HG03025 (cell line): ENCODE results near the gene LMF1.
"Not testable (repeated sequence)": the region's sequence is repeated elsewhere in the genome, so short reads cannot be mapped to it uniquely, and the experiment has no call there.

Experiments
- ATAC-seq: cut with Tn5 transposase; IDR thresholded peaks from one replicate; pipeline ENCODE4 v1.9.1; 2021; ENCODE audit warnings: mild to moderate bottlenecking, moderate library complexity; ENCODE audit not compliant: unreplicated experiment, low FRiP score

LMF1 gene

DNA sequence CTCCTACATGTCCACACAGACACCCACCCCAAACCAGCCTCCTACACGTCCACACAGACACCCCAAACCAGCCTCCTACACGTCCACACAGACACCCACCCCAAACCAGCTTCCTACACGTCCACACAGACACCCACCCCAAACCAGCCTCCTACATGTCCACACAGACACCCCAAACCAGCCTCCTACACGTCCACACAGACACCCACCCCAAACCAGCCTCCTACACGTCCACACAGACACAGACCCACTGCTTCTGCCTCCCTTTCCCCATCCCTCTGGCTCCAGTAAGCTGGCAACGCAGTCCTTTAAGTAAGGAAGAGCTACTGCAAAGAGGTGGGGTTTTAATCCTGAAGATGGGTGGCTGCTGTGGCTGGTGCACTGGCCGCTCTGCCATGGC lies 17.0 kb downstream of the LMF1 start:
- ATAC-seq: not testable (repeated sequence)

DNA sequence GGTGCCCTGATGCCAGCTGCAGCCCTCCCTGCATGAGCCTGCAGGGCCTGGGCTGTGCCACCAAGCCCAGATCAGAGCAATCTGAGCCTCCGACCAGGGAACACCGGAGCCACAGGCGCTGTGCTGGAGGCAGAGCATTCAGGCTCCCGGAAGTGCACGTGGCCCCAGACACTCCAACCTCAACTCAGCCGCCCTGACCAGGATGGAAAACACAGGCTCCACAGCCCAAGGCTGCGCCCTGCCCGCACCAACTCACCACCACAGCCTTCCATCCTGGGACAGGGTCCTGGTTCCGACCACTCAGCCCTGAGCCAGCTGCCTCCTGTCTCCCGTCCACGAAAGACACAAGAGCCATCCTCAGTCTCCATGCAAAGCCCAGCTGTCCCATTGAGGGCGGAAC lies 18.5 kb downstream of the LMF1 start:
- no peak for ATAC-seq

DNA sequence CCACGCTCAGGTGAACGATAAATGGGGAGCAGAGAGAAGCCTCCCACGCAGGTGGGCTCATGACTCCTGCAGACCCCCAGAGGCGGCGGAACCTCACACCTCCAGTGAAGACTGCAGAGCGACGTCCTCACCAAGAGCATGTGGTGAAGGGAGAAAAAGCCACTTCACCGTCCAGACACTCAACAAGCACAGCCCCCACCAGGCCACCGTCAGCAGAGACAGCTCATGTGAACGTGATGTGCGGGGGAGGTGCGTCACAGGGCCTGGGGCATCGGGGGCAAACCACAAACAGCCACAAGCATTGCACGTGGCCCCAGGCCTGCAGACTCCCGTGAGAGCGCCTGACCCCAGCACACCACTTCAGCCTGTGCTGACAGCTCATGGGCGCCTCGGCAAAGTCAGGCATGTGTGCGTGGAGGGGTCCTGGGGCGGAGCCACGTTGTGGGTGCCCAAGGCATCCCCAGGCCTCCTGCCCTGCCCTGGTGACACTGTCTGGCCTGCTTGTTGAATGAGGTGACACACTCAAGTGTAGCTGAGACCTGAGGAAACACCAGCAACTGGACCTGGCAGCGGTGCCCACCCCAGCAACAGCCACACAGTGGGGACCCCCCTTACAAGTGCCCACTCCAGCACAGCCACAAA lies 19.0 kb downstream of the LMF1 start:
- ATAC-seq: no peak

DNA sequence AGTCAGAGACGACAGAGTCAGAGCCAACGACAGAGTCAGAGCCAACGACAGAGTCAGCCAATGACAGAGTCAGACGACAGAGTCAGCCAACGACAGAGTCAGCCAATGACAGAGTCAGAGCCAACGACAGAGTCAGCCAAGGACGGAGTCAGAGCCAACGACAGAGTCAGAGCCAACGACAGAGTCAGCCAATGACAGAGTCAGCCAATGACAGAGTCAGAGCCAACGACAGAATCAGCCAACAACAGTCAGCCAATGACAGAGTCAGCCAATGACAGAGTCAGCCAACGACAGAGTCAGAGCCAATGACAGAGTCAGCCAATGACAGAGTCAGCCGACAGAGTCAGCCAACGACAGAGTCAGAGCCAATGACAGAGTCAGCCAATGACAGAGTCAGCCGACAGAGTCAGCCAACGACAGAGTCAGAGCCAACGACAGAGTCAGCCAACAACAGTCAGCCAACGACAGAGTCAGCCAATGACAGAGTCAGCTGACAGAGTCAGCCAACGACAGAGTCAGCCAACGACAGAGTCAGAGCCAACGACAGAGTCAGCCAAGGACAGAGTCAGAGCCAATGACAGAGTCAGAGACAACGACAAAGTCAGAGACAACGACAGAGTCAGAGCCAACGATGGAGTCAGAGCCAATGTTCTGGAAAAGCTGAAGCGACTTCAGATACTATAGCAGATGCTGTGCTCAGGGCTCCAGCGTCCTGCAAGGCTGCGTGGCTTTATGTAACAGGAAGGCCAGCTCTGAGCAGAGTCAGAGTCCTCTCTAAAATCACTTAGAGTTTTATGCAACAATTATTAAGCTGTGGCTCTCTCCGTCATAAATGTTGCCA lies 19.8 kb downstream of the LMF1 start:
- not testable (repeated sequence) for ATAC-seq

DNA sequence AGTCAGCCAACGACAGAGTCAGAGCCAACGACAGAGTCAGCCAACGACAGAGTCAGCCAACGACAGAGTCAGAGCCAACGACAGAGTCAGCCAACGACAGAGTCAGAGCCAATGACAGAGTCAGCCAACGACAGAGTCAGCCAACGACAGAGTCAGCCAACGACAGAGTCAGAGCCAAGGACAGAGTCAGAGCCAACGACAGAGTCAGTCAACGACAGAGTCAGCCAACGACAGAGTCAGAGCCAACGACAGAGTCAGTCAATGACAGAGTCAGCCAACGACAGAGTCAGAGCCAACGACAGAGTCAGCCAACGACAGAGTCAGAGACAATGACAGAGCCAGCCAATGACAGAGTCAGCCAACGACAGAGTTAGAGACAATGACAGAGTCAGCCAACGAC lies 22.0 kb downstream of the LMF1 start:
- ATAC-seq: not testable (repeated sequence)

DNA sequence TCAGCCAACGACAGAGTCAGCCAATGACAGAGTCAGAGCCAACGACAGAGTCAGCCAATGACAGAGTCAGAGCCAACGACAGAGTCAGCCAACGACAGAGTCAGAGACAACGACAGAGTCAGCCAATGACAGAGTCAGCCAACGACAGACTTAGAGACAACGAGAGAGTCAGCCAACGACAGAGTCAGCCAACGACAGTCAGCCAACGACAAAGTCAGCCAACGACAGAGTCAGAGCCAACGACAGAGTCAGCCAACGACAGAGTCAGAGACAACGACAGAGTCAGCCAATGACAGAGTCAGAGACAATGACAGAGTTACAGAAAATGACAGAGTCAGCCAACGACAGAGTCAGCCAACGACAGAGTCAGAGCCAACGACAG lies 22.9 kb downstream of the LMF1 start:
- ATAC-seq: not testable (repeated sequence)

DNA sequence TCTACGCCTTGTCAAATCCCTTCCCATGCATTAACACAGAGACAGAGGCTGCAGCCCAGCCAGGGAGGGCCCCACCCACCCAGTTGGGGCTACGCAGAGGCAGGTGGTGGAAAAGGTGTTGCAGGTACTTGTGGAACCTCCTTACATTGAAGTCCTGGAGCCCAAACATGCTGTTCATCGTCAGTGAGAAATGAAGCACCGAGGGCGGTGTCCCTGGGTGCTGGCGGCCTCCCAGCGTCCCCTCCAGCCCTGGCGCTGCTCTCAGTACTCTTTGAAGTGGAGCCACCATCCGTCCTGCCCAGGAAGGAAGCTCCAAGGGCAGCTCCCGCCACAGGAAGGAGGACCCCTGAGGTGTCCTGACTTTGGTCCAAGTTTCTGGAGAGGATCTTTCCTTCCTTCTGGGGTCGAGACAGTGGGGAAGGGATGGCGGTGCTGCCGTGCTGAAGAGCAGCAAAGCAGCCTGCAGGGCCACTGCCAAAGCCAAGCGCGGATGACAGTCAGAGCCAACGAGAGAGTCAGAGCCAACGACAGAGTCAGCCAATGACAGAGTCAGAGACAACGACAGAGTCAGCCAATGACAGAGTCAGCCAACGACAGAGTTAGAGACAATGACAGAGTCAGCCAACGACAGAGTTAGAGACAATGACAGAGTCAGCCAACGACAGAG lies 23.4 kb downstream of the LMF1 start:
- ATAC-seq: no peak

DNA sequence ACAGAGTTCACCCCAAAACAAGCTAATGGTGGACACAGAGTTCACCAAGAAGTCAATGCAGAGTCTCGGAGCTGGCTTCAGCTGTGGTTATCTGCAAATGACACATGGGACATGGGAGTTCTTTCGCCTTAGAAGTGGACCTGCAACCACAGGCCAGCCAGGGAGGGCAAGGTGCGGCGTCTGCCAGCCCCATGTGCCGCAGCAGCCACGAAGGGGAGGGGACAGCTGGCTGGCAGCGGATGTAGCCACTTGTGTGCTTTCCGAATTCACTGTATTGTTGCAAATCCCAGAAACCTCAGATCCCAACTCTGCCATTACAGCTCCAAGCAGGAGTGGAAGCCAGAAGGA lies 24.8 kb downstream of the LMF1 start:
- ATAC-seq: no peak

DNA sequence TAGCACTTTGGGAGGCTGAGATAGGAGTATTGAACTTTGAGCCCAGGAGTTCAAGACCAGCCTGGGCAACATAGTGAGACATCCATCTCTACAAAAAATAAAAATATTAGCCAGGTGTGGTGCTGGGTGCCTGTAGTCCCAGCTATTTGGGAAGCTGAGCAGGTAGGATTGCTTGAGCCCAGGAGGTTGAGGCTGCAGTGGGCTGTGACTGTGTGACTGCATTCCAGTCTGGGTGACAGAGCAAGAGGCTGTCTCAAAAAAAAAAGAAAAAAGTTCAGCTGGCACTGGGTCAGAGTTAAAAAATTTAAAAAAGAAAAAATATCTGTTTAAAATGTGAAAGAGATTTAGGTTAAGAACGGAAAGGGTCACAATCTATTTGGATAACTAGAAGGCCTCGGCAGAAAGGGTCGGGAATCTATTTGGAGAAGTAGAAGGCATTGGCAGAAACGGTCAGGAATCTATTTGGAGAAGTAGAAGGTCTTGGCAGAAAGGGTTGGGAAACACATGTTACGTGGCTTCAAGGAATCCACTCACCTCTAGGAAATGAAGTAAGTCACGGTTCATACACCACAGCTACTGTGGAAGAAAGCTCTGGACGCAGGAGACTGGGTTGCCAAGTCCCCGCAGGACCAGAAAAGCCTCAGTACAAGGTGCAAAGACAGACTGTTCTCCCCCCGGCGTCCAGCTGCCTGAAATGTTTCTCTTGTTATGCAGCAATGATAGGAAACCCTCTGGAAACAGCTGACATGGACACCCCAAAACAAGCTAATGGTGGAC lies 25.3 kb downstream of the LMF1 start:
- no peak for ATAC-seq

DNA sequence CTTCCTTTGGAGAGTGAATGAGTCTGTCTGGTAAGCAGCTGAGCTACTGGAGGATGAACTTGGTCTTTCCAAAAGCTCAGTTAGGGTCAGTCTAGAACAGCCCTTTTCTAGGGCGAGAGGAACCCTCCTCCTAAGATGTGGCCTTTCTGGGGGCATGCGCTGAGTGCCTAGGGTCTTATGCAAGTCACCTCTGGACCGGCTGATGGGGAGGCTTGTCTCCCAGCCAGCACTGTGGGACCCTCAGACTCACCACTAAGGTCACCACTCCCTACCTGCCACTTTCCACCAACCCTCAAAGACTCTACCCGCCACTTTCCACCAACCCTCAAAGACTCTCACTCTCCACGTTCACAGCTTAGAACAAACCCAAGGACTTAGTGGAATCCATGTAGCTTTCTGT lies 26.8 kb downstream of the LMF1 start:
- no peak for ATAC-seq

DNA sequence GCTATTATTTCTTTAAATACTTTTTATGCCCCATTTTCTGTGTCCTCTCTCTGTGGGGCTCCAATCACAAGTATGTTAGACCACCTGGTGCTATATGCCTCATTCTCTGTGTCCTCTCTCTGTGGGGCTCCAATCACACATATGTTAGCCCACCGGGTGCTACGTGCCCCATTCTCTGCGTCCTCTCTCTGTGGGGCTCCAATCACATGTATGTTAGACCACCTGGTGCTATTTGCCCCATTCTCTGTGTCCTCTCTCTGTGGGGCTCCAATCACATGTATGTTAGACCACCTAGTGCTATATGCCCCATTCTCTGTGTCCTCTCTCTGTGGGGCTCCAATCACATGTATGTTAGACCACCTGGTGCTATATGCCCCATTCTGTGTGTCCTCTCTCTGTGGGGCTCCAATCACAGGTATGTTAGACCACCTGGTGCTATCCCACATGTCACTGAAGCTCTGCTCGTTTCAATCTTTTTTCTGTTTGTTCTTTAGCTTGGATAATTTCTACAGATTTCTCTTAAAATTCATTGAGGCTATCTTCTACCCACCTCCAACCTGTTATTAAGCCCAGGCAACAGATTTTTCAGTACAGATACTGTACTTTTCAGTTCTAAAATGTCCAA lies 28.2 kb downstream of the LMF1 start:
- ATAC-seq: no peak

DNA sequence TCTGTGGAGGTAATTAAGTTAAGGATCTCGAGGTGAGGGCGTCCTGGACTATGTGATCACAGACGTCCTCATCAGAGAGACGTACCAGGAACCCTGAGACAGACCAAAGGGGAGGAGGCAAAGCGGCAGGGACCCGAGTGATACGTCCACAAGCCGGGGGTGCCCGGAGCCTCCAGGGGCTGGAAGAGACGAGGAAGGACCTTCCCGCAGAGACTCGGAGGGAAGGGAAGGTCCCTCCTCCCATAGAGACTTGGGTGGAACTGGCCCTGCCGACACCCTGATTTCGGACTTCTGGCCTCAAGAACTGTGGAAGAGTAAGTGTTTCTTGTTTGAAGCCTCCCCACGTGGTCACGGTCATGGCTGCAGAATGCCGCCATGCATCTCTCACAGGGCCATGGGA lies 30.8 kb downstream of the LMF1 start:
- ATAC-seq: no peak

DNA sequence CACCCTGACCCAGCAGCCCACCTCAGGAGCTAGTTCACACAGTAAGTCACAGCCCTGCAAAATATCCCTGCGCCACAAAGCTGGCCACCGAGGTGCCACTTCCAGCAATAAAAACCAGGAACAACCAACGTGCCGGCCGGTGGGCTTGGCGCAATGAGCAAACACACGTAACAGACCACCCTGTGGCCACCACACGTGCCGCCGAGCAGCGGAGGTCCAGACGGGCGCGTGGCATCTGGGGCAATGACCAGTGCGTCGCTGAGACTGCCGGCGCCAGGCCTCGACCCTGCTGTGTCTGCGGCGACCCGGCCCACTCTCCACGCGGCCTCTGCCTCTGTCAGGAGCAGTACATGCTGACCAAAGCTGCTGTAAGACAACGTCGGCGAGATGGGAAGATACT lies 31.5 kb downstream of the LMF1 start:
- ATAC-seq: no peak

DNA sequence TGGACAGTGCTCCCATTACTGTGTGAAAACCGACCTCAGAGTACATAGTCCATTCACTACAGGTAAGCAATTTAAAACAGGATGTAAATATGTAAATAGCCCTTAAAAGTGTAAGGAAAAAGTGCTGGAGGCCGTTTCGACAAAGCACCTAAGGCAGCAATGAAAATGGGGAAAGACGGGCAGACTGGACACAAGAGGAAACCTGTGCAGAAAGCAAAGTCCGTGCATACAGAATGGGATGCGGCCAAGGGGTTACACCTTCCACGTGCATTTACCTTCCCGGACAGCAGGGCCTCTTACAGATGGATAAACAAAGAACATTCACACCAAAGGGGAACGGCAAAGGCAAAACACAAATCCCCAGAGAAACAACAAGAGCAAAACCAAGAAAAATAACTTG lies 32.0 kb downstream of the LMF1 start:
- no peak for ATAC-seq

DNA sequence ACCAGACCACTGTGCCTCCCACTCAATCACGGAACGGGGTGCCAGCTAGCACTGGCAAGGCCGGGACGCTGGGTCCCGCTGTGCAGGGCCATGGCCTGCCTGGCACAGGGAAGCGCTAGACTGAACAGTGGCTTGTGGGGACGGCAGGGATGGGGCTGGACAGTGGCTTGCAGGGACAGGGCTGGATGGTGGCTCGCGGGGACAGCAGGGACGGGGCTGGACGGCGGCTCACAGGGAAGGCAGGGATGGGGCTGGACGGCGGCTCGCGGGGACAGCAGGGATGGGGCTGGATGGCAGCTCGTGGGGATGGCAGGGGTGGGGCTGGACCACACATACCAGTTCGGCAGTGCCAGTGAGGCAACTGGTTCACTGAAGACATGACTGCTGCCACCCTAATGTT lies 32.6 kb downstream of the LMF1 start:
- no peak for ATAC-seq

DNA sequence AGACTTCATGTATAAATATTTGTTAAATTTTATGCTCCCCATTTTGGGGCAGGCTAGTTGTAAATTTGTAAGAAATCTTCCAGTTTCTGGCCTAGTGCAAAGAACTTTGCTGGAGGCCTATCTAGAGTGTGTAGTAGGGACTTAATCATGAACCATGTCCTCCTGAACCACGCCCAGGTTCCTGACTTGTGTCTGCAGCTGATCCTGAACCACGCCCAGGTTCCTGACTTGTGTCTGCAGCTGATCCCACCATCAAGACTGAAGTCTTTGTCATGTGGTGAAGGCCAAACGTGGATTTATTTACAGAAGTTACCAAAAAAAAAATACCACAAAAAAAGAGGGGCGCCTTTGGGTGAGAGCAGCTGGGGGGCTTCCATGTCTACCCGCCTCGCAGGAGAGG lies 33.1 kb downstream of the LMF1 start:
- no peak for ATAC-seq

DNA sequence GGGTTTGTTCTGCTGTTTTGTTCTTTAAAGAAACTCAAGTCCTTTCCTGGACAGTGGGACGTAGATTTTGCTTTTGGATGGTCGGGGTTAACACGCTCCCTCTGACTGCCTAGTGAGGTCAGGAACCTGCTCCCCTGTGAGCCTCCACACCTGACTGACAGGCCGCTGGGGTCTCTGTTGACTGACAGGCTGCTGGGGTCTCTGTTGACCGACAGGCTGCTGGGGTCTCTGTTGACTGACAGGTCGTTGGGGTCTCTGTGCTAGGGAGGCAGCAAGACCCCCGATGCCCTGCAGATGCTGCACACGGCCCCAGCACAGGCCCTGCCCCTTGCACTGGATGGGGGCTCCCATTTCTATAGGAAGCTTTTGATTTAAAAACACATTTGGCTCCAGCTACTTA lies 33.5 kb downstream of the LMF1 start:
- ATAC-seq: no peak

DNA sequence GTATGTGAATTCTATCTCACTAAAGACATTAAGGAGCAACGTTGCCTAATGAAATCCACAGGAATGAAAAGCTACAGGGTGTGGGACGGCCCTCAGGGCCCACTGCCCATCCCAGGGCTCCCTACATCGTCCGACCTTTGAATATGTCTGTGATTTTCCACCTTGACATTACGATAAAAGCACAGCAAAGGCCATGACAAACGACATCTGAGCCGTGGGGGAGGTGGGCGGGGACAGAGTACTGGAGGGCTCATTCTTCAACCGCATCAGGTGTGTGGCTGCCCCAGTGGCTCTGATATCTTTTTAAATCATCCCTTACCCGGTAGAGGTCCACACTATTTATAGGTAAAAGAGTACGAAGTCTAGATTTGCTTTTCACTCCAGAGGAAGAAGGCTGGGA lies 35.1 kb downstream of the LMF1 start:
- ATAC-seq: no peak

DNA sequence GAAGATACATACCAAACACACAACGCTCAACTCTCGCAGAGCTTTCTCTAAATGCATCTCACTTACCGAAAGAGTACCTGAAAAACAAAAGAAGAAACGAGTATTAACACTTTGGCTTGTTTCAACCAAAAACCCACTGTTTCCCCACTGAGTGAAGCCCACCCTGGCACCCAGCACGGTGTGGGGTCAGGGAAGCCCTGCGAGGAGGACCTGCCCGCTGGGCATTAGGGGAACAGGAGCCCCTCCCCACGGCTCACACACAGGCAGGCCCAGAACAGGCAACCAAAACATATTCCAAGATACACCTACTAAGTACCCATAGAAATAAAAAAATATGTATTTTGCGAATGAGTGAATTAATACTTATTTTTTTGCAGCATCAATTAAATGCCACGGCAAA lies 36.6 kb downstream of the LMF1 start:
- ATAC-seq: no peak

DNA sequence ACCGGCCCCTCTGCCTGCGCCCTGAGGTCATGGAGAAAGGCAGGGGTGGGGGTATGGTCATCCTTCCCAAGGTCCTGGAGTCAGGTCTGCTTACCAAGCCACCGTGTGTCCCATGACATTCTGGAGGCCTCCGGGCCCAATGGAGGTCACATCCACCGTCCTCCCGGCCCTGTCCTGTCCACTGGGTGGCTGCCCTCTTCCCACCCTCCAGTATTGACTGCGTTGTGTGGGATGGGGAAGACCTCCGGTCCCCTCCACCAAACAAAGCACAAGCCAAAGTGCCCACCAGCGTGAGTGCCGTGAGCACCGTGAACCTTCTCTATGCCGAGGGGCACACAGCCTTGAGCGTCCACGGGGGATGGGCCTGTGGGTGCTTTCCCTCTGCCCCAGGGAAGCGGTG lies 37.2 kb downstream of the LMF1 start:
- no peak for ATAC-seq
